Measurements from ENCODE around the gene EDDM13. TPM values are rescaled to one million over a fixed set of nuclear protein-coding genes. Genes with fewer than 3 reads are reported as not detected.

The EDDM13 gene
- total and polyA plus RNA-seq, 10 of the 15 experiments (the other 5 are each of a cell fraction or from before 2014, with no cell fraction given) = 0.15 to 0.37 TPM; not detected in 8

GRCh38 chr19:56317749-56318148 is 45.2 kb downstream of the EDDM13 start:
- in situ Hi-C loops (cut with MboI) = loop anchor here (5.0 kb wide), 1 partner anchor 235 kb away; no protein-coding TSS in a partner anchor
- H4K20me1 ChIP-seq (ENCODE audit: control insufficient read depth, insufficient read depth) = no peaks in the 10 kb centered on the region
- H2AFZ ChIP-seq (ENCODE audit: control insufficient read depth, low read depth, low read length) = no peak overlapping the region
- H3K9me3 ChIP-seq (replicated peaks; ENCODE audit: control insufficient read depth, insufficient read depth, low read length) = no peaks in the 10 kb centered on the region; the same call in 2 of the 3 replicates
- ATAC-seq (no peak), FAIRE-seq (no peak), DNase-seq (ENCODE audit: low read depth, low spot score) (no peak)
- no TSS peak for BruUV-seq (replicated peaks)
- RAD21 ChIA-PET (ENCODE audit: unreplicated experiment) = interaction anchor here (1.1 to 1.7 kb wide), 2 partner anchors 13 to 252 kb away, joined by 3 to 4 read pairs; no protein-coding TSS in a partner anchor
- no peak overlapping the region for H3K9ac ChIP-seq (ENCODE audit: control insufficient read depth, insufficient read depth, low read length)
- no peak overlapping the region for H3K4me3 ChIP-seq
- CTCF ChIA-PET = interaction anchor here (1.4 to 10.4 kb wide), 2 partner anchors 8 to 15 kb away, joined by 7 to 88 read pairs; no protein-coding TSS in a partner anchor
- intact Hi-C loops (cut with micrococcal nuclease; ENCODE audit: unreplicated experiment) = no loop called here
- WGBS (ENCODE audit: insufficient coverage, insufficient replicate concordance, low lambda C conversion rate, missing lambda C conversion rate) = 53% methylated on average over 2 of the region's 2 CpGs
- H3K79me2 ChIP-seq (ENCODE audit: control insufficient read depth, insufficient read depth, low read length) = no peaks in the 10 kb centered on the region
- peaks cover 3% of the 10 kb centered on the region for H3K4me1 ChIP-seq (ENCODE audit: control insufficient read depth, insufficient read depth, low read length)
- H3K27ac ChIP-seq (ENCODE audit: control insufficient read depth, insufficient read depth) = no peak overlapping the region
- SMC1A ChIA-PET (ENCODE audit: uncharacterized antibody, unreplicated experiment) = interaction anchor here (1.4 kb wide), 1 partner anchor 26 kb away, joined by 3 read pairs; no protein-coding TSS in a partner anchor
- POLR2A ChIA-PET = no interaction called here
- no peaks in the 10 kb centered on the region for H3K36me3 ChIP-seq (ENCODE audit: control insufficient read depth in 2 of 2, insufficient read depth in 2 of 2, low read length in 1 of 2)
- no peak overlapping the region for H3K4me2 ChIP-seq (ENCODE audit: control insufficient read depth, insufficient read depth)
- no peaks in the 10 kb centered on the region for H3K27me3 ChIP-seq (replicated peaks in 1 of 2; ENCODE audit: control insufficient read depth in 2 of 2, insufficient read depth in 2 of 2, low read length in 1 of 2)
- no peak for TF ChIP-seq NRF1 (conservative IDR thresholded peaks at IDR 0.05; ENCODE audit: low read depth, low read length)
- TF ChIP-seq RFX5 (IDR thresholded peaks at IDR 0.05; ENCODE audit: low read depth, low read length) = no peak
- TF ChIP-seq SRF (IDR thresholded peaks at IDR 0.05; ENCODE audit: low read depth in 2 of 2, low read length in 2 of 2) = no peak
- no peak for TF ChIP-seq JUND (IDR thresholded peaks at IDR 0.05; ENCODE audit: low read depth, low read length)
- TF ChIP-seq BCL3 (IDR thresholded peaks at IDR 0.05; ENCODE audit: borderline replicate concordance, insufficient read depth, low read depth, low read length, poor library complexity, severe bottlenecking) = no peak
- TF ChIP-seq KLF5 (IDR thresholded peaks at IDR 0.05; ENCODE audit: partially characterized antibody) = no peak
- no peak for TF ChIP-seq ESRRA (IDR thresholded peaks at IDR 0.05; ENCODE audit: low read length)
- TF ChIP-seq, protein P1, sequence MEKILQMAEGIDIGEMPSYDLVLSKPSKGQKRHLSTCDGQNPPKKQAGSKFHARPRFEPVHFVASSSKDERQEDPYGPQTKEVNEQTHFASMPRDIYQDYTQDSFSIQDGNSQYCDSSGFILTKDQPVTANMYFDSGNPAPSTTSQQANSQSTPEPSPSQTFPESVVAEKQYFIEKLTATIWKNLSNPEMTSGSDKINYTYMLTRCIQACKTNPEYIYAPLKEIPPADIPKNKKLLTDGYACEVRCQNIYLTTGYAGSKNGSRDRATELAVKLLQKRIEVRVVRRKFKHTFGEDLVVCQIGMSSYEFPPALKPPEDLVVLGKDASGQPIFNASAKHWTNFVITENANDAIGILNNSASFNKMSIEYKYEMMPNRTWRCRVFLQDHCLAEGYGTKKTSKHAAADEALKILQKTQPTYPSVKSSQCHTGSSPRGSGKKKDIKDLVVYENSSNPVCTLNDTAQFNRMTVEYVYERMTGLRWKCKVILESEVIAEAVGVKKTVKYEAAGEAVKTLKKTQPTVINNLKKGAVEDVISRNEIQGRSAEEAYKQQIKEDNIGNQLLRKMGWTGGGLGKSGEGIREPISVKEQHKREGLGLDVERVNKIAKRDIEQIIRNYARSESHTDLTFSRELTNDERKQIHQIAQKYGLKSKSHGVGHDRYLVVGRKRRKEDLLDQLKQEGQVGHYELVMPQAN (conservative IDR thresholded peaks at IDR 0.05) = no peak
- TF ChIP-seq SP1 (IDR thresholded peaks at IDR 0.05; ENCODE audit: low read depth, low read length) = no peak
- TF ChIP-seq, protein P2, sequence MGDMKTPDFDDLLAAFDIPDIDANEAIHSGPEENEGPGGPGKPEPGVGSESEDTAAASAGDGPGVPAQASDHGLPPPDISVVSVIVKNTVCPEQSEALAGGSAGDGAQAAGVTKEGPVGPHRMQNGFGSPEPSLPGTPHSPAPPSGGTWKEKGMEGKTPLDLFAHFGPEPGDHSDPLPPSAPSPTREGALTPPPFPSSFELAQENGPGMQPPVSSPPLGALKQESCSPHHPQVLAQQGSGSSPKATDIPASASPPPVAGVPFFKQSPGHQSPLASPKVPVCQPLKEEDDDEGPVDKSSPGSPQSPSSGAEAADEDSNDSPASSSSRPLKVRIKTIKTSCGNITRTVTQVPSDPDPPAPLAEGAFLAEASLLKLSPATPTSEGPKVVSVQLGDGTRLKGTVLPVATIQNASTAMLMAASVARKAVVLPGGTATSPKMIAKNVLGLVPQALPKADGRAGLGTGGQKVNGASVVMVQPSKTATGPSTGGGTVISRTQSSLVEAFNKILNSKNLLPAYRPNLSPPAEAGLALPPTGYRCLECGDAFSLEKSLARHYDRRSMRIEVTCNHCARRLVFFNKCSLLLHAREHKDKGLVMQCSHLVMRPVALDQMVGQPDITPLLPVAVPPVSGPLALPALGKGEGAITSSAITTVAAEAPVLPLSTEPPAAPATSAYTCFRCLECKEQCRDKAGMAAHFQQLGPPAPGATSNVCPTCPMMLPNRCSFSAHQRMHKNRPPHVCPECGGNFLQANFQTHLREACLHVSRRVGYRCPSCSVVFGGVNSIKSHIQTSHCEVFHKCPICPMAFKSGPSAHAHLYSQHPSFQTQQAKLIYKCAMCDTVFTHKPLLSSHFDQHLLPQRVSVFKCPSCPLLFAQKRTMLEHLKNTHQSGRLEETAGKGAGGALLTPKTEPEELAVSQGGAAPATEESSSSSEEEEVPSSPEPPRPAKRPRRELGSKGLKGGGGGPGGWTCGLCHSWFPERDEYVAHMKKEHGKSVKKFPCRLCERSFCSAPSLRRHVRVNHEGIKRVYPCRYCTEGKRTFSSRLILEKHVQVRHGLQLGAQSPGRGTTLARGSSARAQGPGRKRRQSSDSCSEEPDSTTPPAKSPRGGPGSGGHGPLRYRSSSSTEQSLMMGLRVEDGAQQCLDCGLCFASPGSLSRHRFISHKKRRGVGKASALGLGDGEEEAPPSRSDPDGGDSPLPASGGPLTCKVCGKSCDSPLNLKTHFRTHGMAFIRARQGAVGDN (IDR thresholded peaks at IDR 0.05) = no peak
- TF ChIP-seq, protein P3, sequence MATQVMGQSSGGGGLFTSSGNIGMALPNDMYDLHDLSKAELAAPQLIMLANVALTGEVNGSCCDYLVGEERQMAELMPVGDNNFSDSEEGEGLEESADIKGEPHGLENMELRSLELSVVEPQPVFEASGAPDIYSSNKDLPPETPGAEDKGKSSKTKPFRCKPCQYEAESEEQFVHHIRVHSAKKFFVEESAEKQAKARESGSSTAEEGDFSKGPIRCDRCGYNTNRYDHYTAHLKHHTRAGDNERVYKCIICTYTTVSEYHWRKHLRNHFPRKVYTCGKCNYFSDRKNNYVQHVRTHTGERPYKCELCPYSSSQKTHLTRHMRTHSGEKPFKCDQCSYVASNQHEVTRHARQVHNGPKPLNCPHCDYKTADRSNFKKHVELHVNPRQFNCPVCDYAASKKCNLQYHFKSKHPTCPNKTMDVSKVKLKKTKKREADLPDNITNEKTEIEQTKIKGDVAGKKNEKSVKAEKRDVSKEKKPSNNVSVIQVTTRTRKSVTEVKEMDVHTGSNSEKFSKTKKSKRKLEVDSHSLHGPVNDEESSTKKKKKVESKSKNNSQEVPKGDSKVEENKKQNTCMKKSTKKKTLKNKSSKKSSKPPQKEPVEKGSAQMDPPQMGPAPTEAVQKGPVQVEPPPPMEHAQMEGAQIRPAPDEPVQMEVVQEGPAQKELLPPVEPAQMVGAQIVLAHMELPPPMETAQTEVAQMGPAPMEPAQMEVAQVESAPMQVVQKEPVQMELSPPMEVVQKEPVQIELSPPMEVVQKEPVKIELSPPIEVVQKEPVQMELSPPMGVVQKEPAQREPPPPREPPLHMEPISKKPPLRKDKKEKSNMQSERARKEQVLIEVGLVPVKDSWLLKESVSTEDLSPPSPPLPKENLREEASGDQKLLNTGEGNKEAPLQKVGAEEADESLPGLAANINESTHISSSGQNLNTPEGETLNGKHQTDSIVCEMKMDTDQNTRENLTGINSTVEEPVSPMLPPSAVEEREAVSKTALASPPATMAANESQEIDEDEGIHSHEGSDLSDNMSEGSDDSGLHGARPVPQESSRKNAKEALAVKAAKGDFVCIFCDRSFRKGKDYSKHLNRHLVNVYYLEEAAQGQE (IDR thresholded peaks at IDR 0.05; ENCODE audit: low read depth, low read length) = no peak
- TF ChIP-seq NR2F1 (conservative IDR thresholded peaks at IDR 0.05) = no peak
